ENCODE data around the gene TOM1L1.

DNA sequence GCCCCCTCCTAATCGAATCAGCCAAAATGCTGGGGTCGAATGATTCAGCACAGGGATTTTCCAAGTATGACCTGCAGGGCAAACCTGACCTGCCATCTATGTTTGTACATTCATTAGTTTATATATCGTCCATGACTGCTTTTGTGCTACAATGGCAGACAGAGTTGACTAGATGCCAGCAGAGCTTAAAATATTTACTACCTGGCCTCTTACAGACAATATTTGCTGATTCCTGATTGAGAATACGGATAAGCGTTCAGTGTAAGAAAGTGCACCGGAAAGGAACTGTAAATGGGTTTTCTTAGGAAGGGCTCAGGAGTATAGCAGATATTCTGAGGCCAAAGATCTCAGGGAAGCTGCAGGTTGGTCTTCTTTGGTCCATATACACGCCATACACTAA lies 11.7 kb upstream of the TOM1L1 start:
- TF ChIP-seq, protein P1, sequence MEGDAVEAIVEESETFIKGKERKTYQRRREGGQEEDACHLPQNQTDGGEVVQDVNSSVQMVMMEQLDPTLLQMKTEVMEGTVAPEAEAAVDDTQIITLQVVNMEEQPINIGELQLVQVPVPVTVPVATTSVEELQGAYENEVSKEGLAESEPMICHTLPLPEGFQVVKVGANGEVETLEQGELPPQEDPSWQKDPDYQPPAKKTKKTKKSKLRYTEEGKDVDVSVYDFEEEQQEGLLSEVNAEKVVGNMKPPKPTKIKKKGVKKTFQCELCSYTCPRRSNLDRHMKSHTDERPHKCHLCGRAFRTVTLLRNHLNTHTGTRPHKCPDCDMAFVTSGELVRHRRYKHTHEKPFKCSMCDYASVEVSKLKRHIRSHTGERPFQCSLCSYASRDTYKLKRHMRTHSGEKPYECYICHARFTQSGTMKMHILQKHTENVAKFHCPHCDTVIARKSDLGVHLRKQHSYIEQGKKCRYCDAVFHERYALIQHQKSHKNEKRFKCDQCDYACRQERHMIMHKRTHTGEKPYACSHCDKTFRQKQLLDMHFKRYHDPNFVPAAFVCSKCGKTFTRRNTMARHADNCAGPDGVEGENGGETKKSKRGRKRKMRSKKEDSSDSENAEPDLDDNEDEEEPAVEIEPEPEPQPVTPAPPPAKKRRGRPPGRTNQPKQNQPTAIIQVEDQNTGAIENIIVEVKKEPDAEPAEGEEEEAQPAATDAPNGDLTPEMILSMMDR (conservative IDR thresholded peaks at IDR 0.05; ENCODE audit: low read depth, low read length): no peak
- TF ChIP-seq EZH2 (IDR thresholded peaks at IDR 0.05; ENCODE audit: low read length, unreplicated experiment): no peak

Measured in PC-3 (cell line).